Stimulated activated CD4-positive, alpha-beta T cell treated with anti-CD3 and anti-CD28 coated beads, Interleukin-1b, Interleukin-23, amount 100 ng/mL, for 1 hour (primary cell): ENCODE data around the gene LRRC37B.
"Not testable (repeated sequence)": the region's sequence is repeated elsewhere in the genome, so short reads cannot be mapped to it uniquely, and the experiment has no call there.

Experiments used
- DNase-seq, 2 donors: peaks; one replicate each; pipeline ENCODE4 v3.0.0-alpha.2; 2020; ENCODE audit warnings: low read depth in 2 of 2

LRRC37B gene

GRCh38 chr17:32041306-32041875 lies 34.2 kb downstream of the LRRC37B start:
- DNase-seq = not testable (repeated sequence)

DNA sequence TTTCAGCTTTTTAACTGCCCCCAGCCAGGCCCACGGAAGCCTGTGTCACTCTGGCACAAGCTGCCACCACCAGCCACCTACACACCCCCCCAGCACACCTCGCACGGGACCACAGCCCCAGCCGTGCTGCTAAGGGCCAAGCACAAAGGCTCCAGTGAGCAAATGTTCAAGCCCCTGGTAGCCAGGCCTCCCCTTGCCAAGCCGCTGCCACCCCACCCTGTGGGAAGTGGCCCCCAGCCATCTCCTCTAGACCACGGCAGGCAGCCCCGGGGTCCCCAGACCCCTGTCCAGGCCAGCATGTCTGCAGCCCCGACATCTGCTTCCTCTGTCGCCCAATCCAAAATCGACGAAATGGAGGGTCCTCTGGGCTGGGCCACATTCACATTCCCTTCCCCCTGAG lies 35.1 kb downstream of the LRRC37B start:
- DNase-seq = not testable (repeated sequence)

- DNase-seq = not testable (repeated sequence)
Observed at GRCh38 chr17:32045611-32046010, 38.4 kb downstream of the LRRC37B start.

- not testable (repeated sequence) for DNase-seq
Observed at GRCh38 chr17:32047663-32048062, 40.5 kb downstream of the LRRC37B start.

DNA sequence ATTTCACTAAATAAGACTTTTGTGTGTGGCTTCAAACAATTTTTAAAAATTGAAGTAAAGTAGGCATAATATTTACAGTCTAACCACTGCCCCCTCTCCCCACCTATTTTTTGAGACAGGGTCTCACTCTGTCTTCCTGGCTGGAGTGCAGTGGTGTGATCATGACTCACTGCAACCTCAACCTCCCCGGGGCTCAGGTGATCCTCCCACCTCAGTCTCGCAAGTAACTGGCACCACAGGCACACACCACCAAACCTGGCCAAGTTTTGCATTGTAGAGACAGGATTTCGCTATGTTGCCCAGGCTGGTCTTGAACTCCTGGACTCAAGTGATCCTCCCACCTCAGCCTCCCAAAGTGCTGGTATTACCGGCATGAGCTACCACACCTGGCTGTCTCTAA lies 47.8 kb downstream of the LRRC37B start:
- DNase-seq = not testable (repeated sequence)

DNA sequence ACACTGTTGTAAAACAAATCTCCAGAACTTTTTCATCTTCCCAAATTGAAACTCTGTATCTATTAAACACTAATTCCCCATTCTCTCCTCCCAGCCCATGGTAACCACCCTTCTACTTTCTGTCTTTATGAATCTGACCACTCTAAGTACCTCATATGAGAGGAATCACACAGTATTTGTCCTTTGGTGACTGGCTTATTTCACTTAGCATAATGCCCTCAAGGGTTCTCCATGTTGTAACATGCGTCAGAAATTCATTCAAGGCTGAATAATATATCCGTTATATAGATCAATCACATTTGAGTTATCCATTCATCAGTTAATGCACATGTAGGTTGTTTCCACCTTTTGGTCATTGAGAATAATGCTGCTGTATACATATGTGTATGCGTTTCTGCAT lies 48.2 kb downstream of the LRRC37B start:
- DNase-seq = not testable (repeated sequence)

GRCh38 chr17:32056500-32056899 lies 49.3 kb downstream of the LRRC37B start:
- DNase-seq = not testable (repeated sequence)

DNA sequence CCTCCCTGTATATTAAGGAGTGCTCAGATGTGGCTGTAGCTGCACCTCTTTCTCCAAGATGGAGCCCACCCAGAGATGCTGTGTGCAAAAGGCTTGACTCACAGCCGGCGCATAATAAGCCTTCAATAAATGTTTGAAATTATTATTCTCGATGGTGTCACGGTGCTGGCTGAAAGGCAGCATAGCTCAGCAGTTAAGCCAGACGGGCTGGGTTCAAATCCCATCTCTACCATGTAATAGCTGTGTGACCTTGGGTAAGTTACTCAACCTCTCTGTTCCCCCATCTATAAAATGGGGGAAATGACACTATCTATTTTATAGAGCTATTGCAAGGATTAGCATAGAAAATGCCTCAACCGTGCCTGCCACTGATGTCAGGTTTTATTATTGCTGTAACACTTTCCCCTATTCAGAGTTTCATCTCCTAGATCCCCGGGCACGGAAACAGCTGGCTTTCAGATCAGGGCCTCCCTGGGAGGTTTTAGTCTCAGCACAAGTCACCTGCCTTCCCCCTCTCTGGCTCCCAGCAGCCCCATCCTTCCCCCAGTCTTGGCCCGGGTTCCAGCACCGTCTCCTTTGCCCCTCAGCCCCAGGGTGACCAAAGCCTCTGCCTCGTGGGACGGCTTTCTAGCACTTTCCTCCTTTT lies 50.4 kb downstream of the LRRC37B start:
- DNase-seq = not testable (repeated sequence)

- DNase-seq = not testable (repeated sequence)
Observed at GRCh38 chr17:32060695-32061094, 53.5 kb downstream of the LRRC37B start.

DNA sequence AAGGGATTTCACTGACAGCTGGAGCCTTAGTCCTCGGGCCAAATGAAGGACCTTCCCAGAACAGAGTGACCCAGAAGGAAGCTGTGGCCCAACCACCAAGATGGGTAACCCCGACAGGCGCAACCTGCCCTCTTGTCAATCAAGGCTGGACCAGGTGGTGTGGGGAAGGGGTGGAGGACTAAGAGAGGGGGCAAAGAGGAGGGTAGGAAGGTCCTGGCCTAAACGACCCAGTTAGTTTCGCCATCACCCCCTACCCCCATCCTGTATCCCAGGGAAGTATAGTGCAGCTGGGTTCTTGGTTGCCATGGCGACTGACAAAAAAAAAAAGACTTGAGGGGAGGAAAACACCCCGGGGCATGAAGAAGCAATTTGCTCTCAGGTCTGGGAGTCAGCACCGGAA lies 54.7 kb downstream of the LRRC37B start:
- not testable (repeated sequence) for DNase-seq

GRCh38 chr17:32064091-32064490 lies 56.9 kb downstream of the LRRC37B start:
- not testable (repeated sequence) for DNase-seq

DNA sequence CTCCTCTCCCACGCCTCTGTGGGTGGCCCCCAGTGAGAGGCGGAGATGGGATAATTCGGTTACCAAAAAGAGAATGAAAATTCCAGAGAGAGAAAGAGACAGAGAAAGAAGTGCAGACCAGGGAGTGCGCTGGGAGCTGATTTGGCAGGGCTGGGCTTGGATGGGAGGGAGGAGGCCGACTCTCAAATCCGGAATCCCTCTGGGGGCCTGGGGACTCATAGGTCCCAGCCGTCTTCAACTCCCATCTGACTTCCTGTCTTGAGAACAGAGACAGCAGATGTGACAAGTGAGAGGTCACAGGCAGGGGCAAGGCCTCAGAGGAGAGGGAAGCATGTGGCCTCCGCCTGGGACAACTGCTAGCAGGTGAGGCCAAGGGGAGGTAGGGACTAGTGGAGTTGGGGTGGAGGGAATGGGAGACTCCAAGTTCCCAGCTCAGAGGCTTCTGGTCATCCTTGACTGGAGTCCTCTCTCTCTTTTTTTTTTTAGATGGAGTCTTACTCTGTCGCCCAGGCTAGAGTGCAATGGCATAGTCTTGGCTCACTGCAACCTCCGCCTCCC lies 59.0 kb downstream of the LRRC37B start:
- not testable (repeated sequence) for DNase-seq

DNA sequence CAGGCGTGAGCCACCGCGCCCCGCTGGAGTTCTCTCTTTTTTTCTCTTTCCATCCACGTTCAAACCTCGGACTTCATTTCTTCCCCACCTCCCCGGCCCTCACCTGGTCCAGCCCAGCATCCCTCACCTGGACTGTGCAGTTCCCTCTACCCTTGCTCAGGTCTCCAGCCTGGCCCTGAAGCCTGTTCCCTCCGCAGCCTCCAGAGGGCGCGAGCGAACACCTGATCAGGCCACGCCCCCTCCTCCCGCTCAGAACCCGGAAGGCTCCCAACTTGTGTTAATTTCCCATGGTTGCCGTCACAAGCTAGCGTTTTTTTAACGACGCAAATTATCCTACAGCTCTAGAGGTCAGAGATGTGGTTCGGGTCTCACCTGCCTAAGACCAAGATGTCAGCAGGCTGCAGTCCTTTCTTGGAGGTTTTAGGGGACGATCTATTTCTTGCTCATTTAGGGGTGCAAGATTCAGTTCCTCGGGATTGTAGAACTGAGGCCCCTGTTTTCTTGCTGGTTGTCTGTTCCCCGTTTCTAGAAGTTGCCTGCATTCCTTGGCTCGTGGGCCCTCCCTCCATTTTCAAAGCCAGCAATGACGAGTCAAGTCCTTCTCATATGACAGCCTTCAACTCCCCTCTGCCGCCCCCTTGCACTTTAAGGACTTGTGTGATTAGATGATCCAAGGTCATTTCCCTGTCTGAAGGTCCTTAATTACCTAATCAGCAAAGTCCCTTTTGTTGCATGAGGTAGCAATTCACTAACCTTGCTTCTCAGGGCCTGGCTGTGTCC lies 59.9 kb downstream of the LRRC37B start:
- DNase-seq = peak in 1 of 2 donors; percentile 20

DNA sequence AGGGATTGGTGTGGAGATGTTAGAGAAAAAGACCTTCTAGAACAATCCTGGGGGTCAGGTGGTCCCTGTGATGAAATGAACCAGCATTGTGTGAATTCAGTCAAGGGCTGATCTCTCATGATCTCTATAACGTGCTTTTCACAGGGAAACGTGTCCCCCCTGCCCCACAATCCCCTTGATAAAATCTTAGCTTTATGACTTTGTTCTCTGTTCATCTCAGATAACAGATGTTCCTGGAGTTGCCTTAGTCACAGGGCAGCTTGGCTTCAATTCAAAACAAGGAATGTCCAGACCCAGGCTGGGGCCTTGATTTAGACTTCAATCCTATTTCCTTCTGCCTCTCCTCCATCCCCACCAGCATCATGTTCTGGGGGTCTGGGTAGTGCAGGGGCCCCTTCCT lies 61.9 kb downstream of the LRRC37B start:
- DNase-seq = not testable (repeated sequence)

- DNase-seq = not testable (repeated sequence)
Observed at GRCh38 chr17:32071961-32072360, 64.8 kb downstream of the LRRC37B start.

GRCh38 chr17:32073131-32073530 lies 65.9 kb downstream of the LRRC37B start:
- DNase-seq = not testable (repeated sequence)

- peak in 1 of 2 donors; percentile 23 for DNase-seq
Observed at GRCh38 chr17:32079753-32080152, 72.6 kb downstream of the LRRC37B start.

DNA sequence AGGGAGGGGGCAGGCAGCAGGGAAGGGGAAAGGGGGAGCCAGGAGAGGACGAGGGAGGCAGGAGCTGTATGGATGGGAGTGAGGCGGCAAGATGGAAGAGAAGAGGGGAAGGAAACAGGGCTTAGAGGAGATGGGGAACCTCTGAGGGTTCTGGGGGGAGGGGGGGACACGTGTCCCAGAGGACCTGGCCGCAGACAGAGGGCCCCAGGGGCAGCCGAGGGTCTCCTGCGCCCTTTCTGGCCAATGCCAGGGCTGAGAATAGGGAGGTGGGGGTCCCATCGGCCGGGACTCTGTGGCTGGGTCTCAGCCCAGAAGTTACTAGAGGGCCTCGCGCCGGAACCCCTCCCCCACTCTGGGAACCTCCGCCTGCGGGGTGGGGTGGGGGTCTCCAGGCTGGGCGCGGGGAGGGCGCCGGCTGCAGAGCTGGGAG lies 76.4 kb downstream of the LRRC37B start:
- DNase-seq = not testable (repeated sequence)

DNA sequence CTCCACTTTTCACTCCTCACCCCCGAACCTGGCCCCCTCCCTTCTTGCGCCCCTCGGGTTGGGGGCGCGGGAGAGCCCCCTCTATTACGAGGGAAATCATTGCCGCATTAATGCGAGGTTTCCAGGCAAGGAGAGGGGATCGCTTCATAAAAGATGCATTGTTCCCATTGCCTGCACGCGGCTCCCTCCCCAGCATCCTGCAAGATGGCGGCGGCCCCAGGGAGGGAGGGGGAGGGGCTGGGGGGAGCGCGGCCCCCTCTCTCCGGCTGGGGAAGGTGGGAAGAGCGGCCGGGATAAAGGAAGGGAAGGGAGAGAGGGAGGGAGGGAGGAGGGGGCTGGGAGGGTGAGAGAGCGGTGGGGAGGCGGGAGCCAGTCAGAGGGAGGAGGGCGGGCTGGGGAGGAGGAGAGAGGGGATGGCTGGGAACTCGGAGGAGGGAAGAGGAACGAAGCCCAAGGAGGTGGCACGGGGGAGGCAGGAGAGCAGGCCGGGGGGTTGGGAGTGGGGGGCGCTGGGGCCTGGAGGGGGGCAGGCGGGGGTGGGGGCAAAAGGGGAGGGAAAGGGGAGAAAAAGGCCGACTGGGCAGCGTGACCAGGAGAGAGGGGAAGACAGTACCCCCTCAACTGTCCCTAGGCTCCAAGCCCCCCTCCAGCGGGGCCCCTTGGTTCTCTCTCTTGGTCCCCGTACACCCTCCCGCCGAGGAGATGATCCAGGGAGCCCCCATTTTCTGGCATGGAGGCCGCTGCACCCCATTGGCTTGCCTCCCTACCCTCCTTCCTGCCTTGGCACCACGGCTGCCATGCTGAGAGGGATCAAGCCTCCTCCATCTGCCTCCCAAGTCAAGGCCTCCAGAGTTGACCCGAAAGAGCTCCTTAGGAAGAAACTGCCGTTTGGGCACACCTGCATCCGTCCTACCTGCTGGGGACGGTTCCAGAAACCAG lies 77.1 kb downstream of the LRRC37B start:
- DNase-seq = not testable (repeated sequence)

DNA sequence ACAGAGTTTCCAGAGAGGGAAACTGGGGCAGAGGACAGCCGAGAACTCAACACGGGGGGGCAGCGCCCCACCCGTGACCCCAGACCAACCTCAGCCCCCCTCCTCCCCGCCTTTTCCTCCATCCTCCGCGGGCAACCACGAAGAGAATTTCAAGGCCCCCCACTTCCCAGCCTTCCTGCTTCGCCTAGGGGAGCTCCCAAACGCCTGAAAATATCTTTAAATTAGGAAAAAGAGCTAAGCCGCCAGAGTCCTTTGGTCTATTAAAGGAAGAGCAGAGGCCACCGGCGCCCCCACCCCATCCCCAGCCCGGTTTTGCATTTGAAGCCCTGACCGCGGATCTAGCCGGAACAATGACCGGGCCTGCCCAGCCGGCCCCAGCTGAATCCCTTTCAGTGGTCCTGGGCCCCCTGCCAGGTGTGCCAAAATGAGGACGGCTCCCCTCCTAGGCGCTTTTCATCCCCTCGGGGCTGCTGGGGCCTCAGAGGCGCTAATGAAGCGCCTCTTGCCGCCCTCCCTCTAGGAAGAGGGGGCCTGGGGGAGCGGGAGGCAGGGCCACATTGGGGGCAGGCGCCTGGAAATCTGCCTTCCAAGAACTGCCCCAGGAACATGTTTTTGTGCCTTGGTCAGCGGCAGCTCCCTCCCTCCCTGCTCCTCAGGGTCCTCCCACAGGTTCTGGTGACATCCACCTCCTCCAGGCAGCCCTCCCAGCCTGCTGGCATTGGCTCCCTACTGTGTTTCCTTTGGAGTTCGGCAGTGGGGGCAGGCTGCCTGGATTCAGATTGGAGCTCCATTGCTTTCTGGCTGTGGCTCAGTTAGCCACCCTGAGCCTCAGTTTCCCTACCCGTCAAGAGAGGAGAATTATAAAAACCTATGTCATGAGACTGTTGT lies 78.0 kb downstream of the LRRC37B start:
- not testable (repeated sequence) for DNase-seq
